ENCODE results near the gene RABGEF1. TPM values are rescaled to one million over a fixed set of nuclear protein-coding genes. Genes with fewer than 3 reads are reported as not detected.
A peak's percentile ranks its signal among the peaks of the same experiment; 100 is the strongest.
"Not testable (repeated sequence)": the region's sequence is repeated elsewhere in the genome, so short reads cannot be mapped to it uniquely, and the experiment has no call there.

The RABGEF1 gene
- total RNA-seq, 2 donors from 2014 or later, result 34.9 to 42.0 TPM

DNA sequence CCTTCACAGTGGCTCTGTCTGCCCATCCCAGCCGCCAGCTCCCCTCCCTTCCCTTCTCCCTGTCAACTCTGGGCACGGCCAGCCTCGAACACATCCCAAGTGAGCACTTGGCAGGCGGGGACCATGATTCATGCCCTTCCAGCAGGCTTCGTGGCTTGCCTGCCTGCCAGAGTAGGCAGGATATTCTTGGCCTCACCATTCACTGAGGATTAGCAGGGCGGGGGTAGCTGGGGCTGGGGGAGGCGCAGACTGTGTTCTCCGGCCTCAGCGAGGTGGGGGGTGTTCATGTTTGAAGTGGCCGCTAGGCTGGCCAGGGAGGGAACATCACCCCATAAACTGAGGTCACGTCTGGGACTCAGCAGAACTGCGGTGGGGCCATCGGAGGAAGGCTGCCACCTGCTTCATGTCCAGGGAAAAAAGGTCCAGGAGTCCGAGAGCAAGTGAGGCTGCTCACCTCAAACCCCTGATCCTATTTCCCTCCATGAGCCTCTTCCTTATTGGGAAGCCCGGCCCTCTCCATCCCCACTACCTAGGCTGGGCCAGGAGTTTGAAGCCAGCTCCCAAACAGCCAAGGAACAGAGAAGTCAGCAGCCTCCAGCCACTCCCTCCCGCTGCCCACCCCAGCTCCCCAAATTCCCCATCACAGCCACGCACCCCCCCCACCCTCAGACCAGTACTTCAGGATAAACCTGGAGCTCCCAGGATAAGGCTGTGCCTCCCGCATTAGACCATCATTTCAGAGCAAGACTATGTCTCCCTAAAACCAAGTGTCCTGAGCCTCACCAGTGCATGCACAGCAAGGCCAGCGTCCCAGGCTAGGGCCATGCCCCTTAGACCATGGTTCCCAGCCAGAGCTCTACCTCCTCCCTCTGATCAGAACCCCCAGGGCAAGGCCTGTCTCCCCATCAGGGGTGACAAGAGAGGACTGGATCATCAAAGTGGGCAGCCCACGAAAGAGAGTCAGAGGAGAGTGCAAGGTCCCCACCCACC lies 42.8 kb upstream of the RABGEF1 start:
- DNase-seq (ENCODE audit: low spot score) (peak; percentile 46), ATAC-seq (ENCODE audit: insufficient number of reproducible peaks, low FRiP score, low read depth) (peak; percentile 13)
- TF ChIP-seq, protein P1, sequence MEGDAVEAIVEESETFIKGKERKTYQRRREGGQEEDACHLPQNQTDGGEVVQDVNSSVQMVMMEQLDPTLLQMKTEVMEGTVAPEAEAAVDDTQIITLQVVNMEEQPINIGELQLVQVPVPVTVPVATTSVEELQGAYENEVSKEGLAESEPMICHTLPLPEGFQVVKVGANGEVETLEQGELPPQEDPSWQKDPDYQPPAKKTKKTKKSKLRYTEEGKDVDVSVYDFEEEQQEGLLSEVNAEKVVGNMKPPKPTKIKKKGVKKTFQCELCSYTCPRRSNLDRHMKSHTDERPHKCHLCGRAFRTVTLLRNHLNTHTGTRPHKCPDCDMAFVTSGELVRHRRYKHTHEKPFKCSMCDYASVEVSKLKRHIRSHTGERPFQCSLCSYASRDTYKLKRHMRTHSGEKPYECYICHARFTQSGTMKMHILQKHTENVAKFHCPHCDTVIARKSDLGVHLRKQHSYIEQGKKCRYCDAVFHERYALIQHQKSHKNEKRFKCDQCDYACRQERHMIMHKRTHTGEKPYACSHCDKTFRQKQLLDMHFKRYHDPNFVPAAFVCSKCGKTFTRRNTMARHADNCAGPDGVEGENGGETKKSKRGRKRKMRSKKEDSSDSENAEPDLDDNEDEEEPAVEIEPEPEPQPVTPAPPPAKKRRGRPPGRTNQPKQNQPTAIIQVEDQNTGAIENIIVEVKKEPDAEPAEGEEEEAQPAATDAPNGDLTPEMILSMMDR (IDR thresholded peaks at IDR 0.05), result no peak
- Histone ChIP-seq H3K9me3 (no peaks in the 10 kb centered on the region), H3K4me3 (no peak overlapping the region), H3K36me3 (no peaks in the 10 kb centered on the region), H3K4me1 (ENCODE audit: control insufficient read depth in 1 of 2, low read depth in 2 of 2) (peaks cover 13 to 40% of the 10 kb centered on the region in 2 donors), H3K27ac (peak overlapping the region; percentile 26 to 62), H3K27me3 (replicated peaks; ENCODE audit: insufficient read depth) (no peaks in the 10 kb centered on the region)

GRCh38 chr7:66698652-66699205 lies 41.8 kb upstream of the RABGEF1 start:
- TF ChIP-seq, protein P1 (IDR thresholded peaks at IDR 0.05), result no peak
- peak overlapping the region; percentile 62 to 76 for H3K27ac ChIP-seq
- ATAC-seq (ENCODE audit: insufficient number of reproducible peaks, low FRiP score, low read depth), result no peak

GRCh38 chr7:66699998-66700397 lies 40.5 kb upstream of the RABGEF1 start:
- Histone ChIP-seq H3K4me1 (ENCODE audit: control insufficient read depth in 1 of 2, low read depth in 2 of 2) (peaks cover 13 to 40% of the 10 kb centered on the region in 2 donors), H3K27me3 (replicated peaks; ENCODE audit: insufficient read depth) (no peaks in the 10 kb centered on the region), H3K4me3 (peak overlapping the region; percentile 61), H3K27ac (peak overlapping the region; percentile 74 to 76), H3K9me3 (no peaks in the 10 kb centered on the region), H3K36me3 (no peaks in the 10 kb centered on the region)
- ATAC-seq (ENCODE audit: insufficient number of reproducible peaks, low FRiP score, low read depth) (peak; percentile 57), DNase-seq (ENCODE audit: low spot score) (no peak)
- TF ChIP-seq, protein P1 (IDR thresholded peaks at IDR 0.05), result no peak

More at GRCh38 chr7:66698652-66699205, 41.8 kb upstream of the RABGEF1 start:
- Histone ChIP-seq H3K4me1 (ENCODE audit: control insufficient read depth in 1 of 2, low read depth in 2 of 2) (peaks cover 13 to 40% of the 10 kb centered on the region in 2 donors), H3K9me3 (no peaks in the 10 kb centered on the region), H3K36me3 (no peaks in the 10 kb centered on the region), H3K4me3 (no peak overlapping the region), H3K27me3 (replicated peaks; ENCODE audit: insufficient read depth) (no peaks in the 10 kb centered on the region)
- DNase-seq (ENCODE audit: low spot score), result no peak

DNA sequence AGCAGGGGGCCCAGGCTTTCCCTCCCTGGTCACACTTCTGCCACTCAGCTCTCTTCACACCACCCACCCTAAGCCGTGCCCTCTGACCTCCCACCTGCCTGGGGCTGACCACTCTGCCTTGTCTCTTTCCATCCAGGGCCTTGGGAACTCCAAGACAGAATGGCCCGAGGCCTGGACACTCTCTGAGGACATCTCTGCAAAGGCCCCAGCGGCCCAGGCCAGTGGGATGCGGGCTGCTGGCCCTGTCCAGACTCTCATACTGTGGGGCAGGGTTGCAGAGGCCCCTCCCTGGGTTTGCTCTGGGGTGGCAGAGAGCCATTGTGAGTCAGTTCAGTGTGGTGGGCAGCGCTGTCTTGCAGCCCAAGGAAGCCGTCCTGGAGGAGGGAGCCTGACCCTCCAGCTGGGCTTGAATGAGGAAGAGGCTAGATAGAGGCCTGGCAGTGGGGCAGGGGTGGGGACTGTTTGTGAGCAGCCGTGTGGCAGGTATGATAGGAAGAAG lies 39.9 kb upstream of the RABGEF1 start:
- Histone ChIP-seq H3K36me3 (no peaks in the 10 kb centered on the region), H3K27ac (peak overlapping the region; percentile 74 to 76), H3K27me3 (replicated peaks; ENCODE audit: insufficient read depth) (no peaks in the 10 kb centered on the region), H3K9me3 (no peaks in the 10 kb centered on the region), H3K4me3 (peak overlapping the region; percentile 61), H3K4me1 (ENCODE audit: control insufficient read depth in 1 of 2, low read depth in 2 of 2) (peaks cover 13 to 40% of the 10 kb centered on the region in 2 donors)
- DNase-seq (ENCODE audit: low spot score), result no peak
- ATAC-seq (ENCODE audit: insufficient number of reproducible peaks, low FRiP score, low read depth), result no peak
- TF ChIP-seq, protein P1 (IDR thresholded peaks at IDR 0.05), result no peak

GRCh38 chr7:66707825-66708224 lies 32.7 kb upstream of the RABGEF1 start:
- Histone ChIP-seq H3K36me3 (peaks cover 6% of the 10 kb centered on the region), H3K27ac (no peak overlapping the region), H3K4me1 (ENCODE audit: control insufficient read depth in 1 of 2, low read depth in 2 of 2) (no peaks in the 10 kb centered on the region), H3K4me3 (no peak overlapping the region), H3K27me3 (replicated peaks; ENCODE audit: insufficient read depth) (no peaks in the 10 kb centered on the region), H3K9me3 (no peaks in the 10 kb centered on the region)
- ATAC-seq (ENCODE audit: insufficient number of reproducible peaks, low FRiP score, low read depth) (no peak), DNase-seq (ENCODE audit: low spot score) (no peak)
- TF ChIP-seq, protein P1 (IDR thresholded peaks at IDR 0.05), result no peak

DNA sequence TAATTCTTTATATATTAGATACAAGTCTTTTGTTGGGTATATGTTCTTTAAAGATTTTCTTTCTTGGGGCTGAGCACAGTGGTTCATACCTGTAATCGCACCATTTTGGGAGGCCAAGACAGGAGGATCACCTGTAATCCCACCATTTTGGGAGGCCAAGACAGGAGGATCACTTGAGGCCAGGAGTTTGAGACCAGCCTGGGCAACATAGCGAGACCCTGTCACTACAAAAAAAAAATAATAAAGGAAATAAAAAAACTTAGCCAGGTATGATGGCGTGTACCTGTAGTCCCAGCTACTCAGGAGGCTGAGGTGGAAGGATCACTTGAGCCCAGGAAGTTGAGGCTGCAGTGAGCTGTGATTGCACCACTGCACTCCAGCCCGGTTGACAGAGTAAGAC lies 29.8 kb upstream of the RABGEF1 start:
- ATAC-seq (ENCODE audit: insufficient number of reproducible peaks, low FRiP score, low read depth); H3K4me1 ChIP-seq (ENCODE audit: control insufficient read depth in 1 of 2, low read depth in 2 of 2); H3K27ac ChIP-seq; DNase-seq (ENCODE audit: low spot score); H3K4me3 ChIP-seq; H3K27me3 ChIP-seq (replicated peaks; ENCODE audit: insufficient read depth); H3K9me3 ChIP-seq: not testable (repeated sequence)
- H3K36me3 ChIP-seq, result peaks cover 17% of the 10 kb centered on the region
